HG02943 (cell line): ENCODE results near the gene WDHD1.
A peak's percentile ranks its signal among the peaks of the same experiment; 100 is the strongest.
"Not testable (repeated sequence)": the region's sequence is repeated elsewhere in the genome, so short reads cannot be mapped to it uniquely, and the experiment has no call there.

Experiments
- ATAC-seq: cut with Tn5 transposase; IDR thresholded peaks from one replicate; pipeline ENCODE4 v1.9.1; 2021; ENCODE audit warnings: mild to moderate bottlenecking, low read depth, moderate library complexity; ENCODE audit not compliant: unreplicated experiment

Gene WDHD1

DNA sequence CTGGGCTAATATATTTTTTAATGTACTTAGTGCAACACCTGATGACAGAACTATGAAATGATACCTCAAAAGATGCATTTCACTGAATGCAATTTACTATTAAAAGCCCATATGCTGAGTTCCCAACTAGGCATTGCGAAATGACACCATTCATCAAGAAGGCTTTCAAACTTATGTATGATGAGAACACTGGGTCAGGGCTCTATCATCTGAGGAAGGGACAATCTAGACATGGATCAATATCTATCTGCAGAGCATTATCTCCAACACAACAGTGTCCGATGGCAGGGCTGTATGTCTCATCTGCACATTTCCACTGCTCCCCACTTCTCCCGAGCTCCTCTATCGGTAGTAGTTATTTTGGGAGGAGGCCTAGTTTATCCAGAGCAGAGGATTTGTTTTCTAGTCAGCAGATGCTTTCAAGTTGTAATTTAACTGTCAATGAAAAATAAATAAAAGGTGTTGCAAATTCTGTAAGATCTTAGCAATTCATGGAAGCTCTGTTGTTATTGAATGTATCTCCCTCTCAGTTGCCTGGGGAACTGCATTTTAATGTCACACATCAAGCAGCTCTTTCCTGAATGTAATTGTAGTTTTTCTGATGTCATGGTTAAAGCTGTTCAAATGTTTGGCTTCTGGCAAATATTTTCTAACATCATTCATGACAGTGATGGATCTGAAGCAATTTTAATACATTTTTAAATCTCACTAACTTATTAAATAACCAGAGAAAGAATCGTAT lies 116.9 kb downstream of the WDHD1 start:
- ATAC-seq = no peak

DNA sequence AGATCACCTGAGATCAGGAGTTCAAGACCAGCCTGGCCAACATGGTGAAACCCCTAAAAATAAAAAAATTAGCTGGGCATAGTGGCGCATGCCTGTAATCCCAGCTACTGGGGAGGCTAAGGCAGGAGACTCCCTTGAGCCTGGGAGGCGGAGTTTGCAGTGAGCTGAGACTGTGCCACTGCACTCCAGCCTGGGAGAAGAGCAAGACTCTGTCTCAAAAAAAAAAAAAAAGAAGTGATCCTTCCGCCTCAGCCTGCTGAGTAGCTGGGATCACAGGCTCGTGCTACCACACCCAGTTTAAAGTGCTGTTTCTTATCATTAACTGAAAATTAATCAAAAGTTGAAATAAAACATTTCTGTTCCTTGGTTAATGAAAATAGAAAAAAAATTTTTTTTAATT lies 117.9 kb downstream of the WDHD1 start:
- ATAC-seq = not testable (repeated sequence)

DNA sequence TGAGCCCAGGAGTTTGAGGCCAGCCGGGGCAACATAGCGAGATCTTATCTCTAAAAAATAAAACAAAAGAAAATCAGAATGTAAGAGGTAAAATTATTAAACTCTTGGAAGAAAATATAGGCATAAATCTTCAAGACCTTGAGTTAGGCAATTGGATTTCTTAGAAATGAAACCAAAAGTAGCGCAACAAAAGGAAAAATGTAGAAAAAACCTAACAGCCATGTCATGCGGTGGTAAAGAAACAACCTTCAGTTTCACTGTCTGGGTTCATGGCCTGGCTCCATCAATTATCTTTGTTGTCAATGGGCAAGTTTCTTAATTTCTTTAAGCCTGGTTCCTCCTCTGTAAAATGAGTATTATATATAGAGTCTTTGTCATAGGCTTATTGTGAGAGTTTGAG lies 118.7 kb downstream of the WDHD1 start:
- ATAC-seq = no peak

DNA sequence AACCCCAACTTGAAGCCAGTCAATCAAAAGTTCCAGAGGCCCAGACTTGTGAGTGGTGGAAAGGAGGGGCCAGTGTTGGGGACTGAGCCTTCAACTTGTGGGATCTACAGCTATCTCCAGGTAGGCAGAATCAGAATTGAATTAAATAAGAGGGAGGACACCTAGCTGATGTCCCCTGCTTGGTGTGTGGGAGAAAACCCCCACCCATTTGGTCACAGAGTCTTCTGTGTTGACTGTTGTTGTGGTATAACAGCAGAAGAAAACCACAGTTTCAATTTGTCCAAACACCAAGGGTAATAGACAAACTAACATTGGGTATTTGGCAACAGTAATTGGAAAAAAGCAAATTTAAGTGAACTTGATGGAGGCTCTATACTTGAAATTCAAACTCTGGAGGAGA lies 120.8 kb downstream of the WDHD1 start:
- ATAC-seq = no peak

DNA sequence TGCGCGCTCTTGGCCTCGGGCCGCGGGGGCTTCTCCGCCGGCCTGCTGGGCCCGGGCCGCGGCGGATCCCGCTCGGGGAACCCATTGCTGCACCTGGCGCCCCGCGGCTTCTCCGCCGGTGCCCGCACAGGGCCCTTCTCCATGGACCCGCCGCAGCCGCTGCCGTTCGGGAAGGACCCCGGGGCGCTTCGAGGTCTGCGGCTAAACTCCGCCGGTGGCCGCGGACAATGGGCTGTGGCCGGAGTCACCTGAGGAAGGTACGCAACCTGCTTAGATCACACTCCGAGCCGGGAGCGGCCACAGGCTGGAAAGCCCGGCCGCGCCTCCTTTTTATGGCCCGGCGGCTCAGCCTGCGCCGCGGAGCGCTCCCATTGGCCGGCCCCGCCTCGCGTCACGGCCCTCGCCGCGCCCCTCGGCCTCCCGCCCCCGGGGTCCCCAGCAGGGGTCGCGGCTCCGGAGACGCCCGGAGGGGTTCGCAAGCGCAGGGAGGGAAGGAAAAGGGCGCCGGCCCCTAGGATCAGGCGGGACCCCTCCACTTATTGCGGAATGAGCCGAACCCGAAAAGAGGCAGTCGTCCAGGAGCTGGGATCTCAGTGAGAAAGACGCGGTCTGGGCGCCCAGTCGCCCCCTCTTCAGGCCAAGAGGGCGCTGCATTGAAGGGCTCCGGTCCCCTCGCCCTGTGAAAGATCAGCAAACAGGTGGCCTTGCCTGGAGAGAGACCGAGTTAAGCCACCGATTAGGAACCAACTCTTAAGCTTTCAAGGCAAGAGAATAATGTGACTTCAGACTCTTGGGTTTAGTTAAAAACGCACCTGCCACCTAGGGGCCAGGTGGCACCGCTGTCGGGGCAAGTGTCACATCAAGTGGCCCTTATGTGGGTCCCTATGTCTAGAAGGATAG lies 124.1 kb downstream of the WDHD1 start, which contains the start of gene GCH1:
GCH1 (minus strand) TSS at position 306 of the 900 bp plus-strand sequence; CDS start at position 143, 163 bp downstream.
- ATAC-seq = peak; percentile 74

DNA sequence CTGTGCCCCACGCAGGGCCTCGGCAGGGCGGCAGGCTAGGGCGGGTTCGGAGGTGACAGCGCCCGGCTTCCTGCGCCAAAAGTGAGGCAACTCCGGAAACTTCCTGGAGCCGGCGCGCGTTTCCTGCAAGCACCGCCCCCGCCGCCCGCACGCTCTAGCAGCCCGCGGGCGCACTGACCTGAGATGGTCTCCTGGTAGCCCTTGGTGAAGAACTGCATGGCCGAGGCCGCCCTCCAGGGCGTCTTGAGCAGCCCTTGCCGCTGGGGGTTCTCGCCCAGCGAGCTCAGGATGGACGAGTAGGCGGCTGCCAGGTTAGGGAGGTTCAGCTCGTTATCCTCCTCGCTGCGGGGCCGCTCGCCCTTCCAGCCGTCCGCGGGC lies 124.8 kb downstream of the WDHD1 start:
- peak; percentile 44 for ATAC-seq

DNA sequence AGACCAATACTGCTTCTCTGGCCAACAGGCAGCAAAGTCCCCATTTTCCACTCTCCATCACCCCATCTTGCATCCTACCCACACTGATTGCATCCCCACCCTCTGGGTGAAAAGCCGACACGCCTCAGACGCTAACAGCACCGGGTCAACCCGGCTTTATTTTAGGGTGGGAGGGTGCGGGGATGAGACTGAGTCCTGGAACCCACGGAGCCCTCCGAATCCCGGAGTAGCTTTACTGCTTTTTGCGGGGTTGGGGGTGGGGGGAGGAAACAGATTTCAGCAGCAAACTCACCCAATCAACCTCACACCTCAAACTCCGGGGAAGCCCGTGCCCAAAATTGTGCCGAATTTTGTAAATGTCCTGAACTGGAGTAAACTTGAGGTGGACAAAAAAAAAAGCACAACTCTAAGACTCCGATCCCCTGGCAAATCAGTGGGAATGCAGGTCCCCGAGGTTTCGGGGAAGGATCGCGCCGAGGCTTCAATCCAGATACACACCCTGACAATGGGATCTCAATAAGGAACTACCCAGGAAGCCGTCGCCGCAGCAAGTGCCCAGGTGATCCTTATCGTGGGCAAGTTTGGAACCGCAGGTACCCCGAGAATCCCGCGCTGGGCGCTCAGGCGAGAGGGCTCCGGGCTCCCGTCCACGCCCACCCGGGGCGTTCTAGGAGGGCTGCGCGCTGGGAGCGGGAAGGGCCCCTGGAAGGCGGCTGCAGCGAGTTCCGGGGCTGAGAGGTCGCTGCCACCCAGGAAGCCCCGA lies 125.3 kb downstream of the WDHD1 start:
- ATAC-seq = no peak

DNA sequence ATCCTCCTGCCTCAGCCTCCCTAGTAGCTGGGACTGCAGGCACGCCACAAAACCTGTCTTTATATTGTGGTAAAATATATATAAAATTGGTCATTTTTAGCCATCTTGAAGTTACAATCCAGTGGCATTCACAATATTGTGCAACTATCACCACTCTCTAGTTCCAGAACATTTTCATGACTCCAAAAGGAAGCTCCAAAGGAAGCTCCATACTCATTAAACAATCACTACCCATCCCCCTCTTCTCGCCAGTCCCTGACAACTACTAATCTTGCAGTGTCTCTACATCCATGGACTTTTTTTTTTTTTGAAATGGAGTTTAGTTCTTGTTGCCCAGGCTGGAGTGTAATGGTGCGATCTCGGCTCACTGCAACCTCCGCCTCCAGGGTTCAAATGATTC lies 127.3 kb downstream of the WDHD1 start:
- no peak for ATAC-seq

DNA sequence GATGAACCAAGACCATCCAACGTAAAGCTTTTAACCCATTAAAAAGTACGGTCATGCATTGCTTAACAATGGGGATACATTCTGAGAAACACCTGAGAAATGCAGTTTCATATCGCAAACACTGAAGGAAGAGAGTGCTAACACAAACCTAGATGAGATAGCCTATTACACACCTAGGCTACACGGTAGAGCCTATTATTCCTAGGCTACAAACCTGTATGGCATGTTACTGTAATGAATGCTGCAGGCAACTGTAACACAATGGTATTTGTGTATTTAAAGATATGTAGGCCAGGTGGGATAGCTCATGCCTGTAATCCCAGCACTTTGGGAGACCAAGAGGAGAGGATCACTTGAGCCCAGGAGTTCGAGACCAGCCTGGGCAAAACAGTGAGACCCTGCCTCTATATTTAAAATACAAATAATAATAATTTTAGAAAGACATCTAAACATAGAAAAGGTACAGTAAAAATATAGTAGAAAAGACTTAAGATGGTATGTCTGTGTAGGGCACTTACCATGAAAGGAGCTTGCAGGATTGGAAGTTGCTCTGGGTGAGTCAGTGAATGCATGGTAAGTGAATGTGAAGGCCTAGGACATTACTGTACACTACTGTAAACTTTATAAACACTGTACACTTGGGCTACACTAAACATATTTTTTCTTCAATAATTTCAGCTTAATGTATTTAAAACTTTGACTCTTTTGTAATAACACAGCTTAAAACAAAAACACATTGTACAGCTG lies 128.9 kb downstream of the WDHD1 start:
- not testable (repeated sequence) for ATAC-seq

DNA sequence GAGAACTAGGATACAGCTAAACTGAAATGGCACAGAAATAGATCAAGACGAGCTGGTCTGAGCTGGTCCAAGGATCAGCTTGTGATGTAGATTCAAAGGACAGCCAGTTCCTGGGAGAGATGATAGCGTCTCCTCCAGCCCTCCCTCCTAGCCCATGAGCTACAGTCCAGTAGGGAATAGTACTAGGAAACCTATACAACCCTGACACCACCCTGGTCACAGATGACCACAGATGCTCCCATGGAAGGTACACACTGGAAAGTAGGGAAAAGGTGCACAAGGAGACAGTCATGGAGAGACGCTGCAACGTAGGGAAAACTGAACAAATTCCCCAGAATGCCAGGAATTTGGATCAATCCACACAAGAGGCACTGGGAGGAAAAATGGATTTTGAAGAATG lies 131.2 kb downstream of the WDHD1 start:
- no peak for ATAC-seq

DNA sequence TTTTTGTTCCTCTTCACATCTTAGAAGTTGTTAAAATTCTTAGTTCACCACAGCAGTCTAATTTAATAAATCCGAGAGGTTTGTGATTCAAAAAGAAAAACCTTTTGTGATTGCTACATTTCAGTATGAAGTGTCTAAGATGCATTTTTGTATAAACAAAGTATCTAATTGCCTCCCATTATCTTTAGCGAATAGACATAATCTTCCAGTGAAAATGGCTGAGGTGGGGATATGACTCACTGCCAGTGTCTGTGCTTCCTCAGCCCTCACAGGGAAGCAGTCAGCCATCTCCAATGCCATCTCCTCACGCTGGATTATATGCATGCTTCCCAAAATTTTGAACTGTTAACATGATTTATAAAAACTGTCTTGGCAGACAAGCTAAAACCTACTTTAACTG lies 131.9 kb downstream of the WDHD1 start:
- ATAC-seq = no peak

DNA sequence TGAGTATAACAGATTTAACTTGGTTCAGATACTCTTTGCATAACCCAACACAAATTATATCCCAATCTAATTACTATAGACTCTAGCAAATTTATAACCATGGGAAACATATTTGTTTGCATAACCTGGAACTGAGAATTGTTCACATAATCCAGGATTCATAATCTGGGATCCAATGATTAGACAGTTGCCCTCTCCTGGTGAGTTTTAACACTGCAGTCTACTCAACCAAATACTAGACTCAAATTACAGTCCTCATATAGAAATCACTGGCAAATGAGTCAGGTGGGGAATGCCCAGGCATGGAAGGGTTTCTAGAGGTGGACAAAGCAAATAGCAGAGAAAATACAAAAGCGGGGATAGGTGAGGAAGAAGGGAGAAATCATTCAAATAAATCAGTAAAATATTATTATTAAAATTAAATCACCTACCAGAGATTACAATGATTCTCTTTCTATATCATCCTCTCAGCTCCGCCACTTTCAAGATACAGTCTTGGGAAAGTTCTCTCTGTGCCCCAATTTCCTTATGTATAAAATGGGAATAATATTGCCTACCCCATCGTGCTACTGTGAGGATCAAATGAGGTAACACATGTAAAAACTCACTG lies 133.6 kb downstream of the WDHD1 start:
- no peak for ATAC-seq

DNA sequence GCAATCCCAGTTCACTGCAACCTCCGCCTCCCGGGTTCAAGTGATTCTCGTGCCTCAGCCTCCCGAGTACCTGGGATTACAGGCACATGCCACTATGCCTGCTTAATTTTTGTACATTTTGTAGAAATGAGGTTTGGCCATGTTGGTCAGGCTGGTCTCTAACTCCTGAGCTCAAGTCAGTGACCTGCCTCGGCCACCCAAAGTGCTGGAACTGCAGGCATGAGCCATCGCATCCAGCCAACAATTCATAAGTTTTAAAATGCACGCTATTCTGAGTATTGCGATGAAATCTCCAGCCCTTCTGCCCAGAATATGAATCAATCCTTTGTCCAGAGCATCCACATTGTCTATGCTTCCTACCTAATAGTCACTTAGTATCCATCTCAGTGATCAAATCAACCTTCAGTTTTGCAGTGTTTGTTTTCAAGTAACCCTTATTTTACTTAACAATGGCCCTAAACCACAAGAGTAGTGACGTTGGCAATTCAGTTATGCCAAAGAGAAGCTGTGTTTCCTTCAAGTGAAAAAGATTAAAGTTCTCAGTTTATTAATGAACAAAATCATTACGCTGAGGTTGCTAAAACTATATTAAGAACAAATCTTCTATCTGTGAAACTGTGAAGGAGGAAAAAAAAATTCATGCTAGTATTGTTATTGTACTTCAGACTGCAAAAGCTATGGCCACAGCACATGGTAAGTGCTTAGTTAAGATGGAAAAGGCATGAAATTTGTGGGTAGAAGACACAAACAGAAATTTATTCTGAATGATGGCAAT lies 135.2 kb downstream of the WDHD1 start:
- ATAC-seq = no peak

DNA sequence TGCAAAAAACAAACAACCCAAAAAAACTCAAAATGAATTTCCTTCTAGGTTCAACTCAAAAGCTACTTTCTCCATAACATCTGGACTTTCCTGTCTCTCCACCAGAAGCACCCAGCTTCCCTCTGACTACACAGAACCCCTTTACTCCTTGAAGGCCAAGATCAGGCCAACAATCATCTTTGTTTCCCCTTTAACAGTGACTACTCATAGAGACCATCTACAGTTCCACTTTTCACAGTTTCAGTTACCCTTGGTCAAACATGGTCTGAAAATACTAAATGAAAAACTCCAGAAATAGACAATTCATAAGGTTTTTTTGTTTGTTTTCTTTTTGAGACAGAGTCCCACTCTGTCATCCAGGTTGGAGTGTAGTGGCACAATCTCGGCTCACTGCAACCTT lies 136.1 kb downstream of the WDHD1 start:
- ATAC-seq = no peak

DNA sequence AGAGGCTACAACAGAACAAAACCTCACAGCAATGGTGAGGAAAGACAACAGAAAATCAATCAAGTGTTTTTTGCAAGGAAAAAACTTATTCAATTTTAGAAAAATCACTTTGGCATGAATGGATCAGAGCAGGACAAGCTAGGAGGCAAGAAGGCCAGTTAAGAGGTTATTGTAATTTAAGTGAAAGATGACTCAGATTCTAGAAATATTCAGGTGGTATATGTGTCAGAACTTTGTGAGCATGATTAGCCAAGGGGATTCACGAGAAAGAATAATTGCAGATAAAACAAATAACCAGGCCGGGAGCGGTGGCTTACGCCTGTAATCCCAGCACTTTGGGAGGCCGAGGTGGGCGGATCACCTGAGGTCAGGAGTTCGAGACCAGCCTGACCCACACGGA lies 137.0 kb downstream of the WDHD1 start:
- ATAC-seq = no peak
